Psoas muscle (tissue), 8 donors: ENCODE results near the gene EYS. TPM values are rescaled to one million over a fixed set of nuclear protein-coding genes. Genes with fewer than 3 reads are reported as not detected.
"Not testable (repeated sequence)": the region's sequence is repeated elsewhere in the genome, so short reads cannot be mapped to it uniquely, and the experiment has no call there.

Source experiments
- ATAC-seq, 4 donors: fragments of 200-7000 bp; cut with Tn5 transposase; one replicate each; pipeline ENCODE4 v1.9.1; 2020; ENCODE audit warnings: moderate library complexity in 3 of 4, mild to moderate bottlenecking in 2 of 4
- DNase-seq, 2 donors: peaks; one replicate each; pipeline ENCODE4 v3.0.0-alpha.2; 2020
- H3K27ac ChIP-seq: fragments of 200-600 bp; one replicate; pipeline ENCODE4 v1.8.0; 2022
- H3K27me3 ChIP-seq, 3 donors: fragments of 200-600 bp in 1 of 3; one replicate each; pipeline versions ENCODE4 v1.6.1 to v1.8.0; 2013 to 2022; ENCODE audit warnings: low read length in 2 of 3, mild to moderate bottlenecking in 2 of 3, moderate library complexity in 1 of 3; ENCODE audit not compliant: insufficient read depth in 3 of 3
- H3K36me3 ChIP-seq, 2 donors: fragments of 200-600 bp in 1 of 2; one replicate each; pipeline versions ENCODE4 v1.6.1 to v1.8.0; 2013 to 2022; ENCODE audit warnings: low read depth in 1 of 2, mild to moderate bottlenecking in 1 of 2, moderate library complexity in 1 of 2; ENCODE audit not compliant: insufficient read depth in 1 of 2
- H3K4me1 ChIP-seq: fragments of 200-600 bp; one replicate; pipeline ENCODE4 v1.8.0; 2022
- H3K4me3 ChIP-seq: fragments of 200-600 bp; one replicate; pipeline ENCODE4 v1.8.0; 2022; ENCODE audit warnings: mild to moderate bottlenecking
- H3K9me3 ChIP-seq: fragments of 200-600 bp; one replicate; pipeline ENCODE4 v1.8.0; 2022
- WGBS, 3 donors: extraction: QIAGEN DNeasy Blood & Tissue Kit; methylation state at CpG; one replicate each; pipeline versions ENCODE4 v1.1.6 to v1.1.7; 2013; 5-methylcytosine and 5-hydroxymethylcytosine counted together
- intact Hi-C, 2 donors: fragments of 100-400 bp; cut with DNase I; formaldehyde crosslinking; loops; one replicate each; pipeline versions ENCODE4 v1.11.0 to v1.14.2; 2022
- polyA plus RNA-seq, 3 donors: library from polyadenylated mRNA; stranded (reverse); fragments of 200-250 nt; gene quantifications; one replicate each; pipeline ENCODE4 v1.2.3, GENCODE V29; 2013
- total RNA-seq, 4 donors: library from RNA; stranded (reverse); fragmentation: NEBNext Ultra II Directional in 2 of 4; extraction: Animal tissue kit (Norgen Biotek cat#: 25700) in 2 of 4; gene quantifications; one replicate each; pipeline versions ENCODE4 v1.2.1 to v1.2.4, GENCODE V29; 2021 to 2023
- TF ChIP-seq, protein P1 (sequence below): fragments of 200-600 bp; IDR thresholded peaks from one replicate; pipeline ENCODE4 v1.8.0; 2022; ENCODE audit warnings: antibody characterized with exemption
- donor health status: healthy with polysubstance abuse.
- donor health status: DM: no; HTN: no; CAD: no; lungs with moderate emphysema.
- donor health status: Bipolar disorder and iron deficiency.
- donor health status: healthy.
- donor health status: DM: yes; HTN: yes; CAD: no.
- donor health status: DM: no; HTN: no; CAD: no.
- donor health status: DM: no; HTN: no; CAD: no.
- donor health status: DM: yes; HTN: yes; CAD: no.

Gene EYS
- total and polyA plus RNA-seq, 7 donors = under 0.01 TPM; not detected in 6

DNA sequence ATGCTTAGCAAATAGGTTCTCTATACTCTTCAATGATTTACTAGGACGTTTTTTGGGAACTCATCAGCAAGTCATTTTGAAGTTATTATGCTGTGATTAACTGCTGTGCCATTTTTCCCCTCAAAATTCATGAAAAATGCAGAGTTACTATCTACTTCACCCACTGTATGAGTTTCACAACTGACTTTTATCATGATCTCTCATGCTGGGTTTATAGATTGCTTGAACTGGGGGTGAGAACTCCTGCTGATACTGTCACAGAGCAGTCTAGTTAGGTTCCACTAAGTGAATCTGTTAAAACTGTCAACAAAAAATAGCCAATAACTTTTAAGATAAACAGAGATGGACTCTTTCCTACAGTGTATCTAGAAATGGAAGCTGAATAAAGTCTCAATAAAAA lies 136.7 kb downstream of the EYS start:
- ATAC-seq (no peak), DNase-seq (no peak)
- intact Hi-C loops = no loop called here
- Histone ChIP-seq H3K9me3 (no peaks in the 10 kb centered on the region), H3K4me3 (no peak overlapping the region), H3K27ac (no peak overlapping the region), H3K4me1 (no peaks in the 10 kb centered on the region), H3K27me3 (no peaks in the 10 kb centered on the region), H3K36me3 (no peaks in the 10 kb centered on the region)
- TF ChIP-seq, protein P1, sequence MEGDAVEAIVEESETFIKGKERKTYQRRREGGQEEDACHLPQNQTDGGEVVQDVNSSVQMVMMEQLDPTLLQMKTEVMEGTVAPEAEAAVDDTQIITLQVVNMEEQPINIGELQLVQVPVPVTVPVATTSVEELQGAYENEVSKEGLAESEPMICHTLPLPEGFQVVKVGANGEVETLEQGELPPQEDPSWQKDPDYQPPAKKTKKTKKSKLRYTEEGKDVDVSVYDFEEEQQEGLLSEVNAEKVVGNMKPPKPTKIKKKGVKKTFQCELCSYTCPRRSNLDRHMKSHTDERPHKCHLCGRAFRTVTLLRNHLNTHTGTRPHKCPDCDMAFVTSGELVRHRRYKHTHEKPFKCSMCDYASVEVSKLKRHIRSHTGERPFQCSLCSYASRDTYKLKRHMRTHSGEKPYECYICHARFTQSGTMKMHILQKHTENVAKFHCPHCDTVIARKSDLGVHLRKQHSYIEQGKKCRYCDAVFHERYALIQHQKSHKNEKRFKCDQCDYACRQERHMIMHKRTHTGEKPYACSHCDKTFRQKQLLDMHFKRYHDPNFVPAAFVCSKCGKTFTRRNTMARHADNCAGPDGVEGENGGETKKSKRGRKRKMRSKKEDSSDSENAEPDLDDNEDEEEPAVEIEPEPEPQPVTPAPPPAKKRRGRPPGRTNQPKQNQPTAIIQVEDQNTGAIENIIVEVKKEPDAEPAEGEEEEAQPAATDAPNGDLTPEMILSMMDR = no peak
- 15 to 45% (median 33%) methylated on average over 1 of the region's 1 CpG for WGBS, 3 donors

DNA sequence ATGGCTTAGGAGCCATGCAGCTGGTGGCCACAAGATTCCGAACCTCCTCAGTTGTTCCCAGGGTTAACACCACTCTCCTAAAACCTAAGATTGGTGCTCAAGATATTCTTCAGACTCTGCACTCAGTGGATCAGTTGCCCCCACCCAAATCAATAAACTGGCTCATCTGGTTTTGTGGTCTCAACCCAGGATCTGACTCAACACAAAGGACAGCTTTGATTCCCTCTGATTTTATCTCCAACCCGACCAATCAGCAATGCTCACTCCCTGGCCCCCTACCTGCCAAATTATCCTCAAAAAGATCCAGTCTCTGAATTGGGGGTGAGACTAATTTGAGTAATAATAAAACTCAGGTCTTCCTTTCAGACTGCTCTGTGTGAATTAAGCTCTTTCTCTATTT lies 137.5 kb downstream of the EYS start:
- Histone ChIP-seq H3K4me1 (no peaks in the 10 kb centered on the region), H3K27me3 (no peaks in the 10 kb centered on the region), H3K4me3 (no peak overlapping the region), H3K27ac (no peak overlapping the region), H3K36me3 (no peaks in the 10 kb centered on the region), H3K9me3 (no peaks in the 10 kb centered on the region)
- no peak for ATAC-seq
- TF ChIP-seq, protein P1 = no peak
- 75 to 77% (median 76%) methylated on average over 2 of the region's 2 CpGs for WGBS, 3 donors
- intact Hi-C loops = no loop called here
- no peak for DNase-seq

DNA sequence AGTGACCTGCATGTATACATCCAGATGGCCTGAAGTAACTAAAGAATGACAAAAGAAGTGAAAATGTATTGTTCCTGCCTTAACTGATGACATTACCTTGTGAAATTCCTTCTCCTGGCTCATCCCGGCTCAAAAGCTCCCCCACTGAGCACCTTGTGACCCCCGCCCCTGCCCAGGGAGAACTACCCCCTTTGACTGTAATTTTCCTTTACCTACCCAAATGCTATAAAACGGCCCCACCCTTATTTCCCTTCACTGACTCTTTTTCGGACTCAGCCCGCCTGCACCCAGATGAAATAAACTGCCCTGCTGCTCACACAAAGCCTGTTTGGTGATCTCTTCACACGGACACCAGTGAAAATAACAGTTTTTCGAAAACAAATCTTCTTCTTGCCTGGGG lies 138.0 kb downstream of the EYS start:
- H3K27ac ChIP-seq, H3K9me3 ChIP-seq, H3K36me3 ChIP-seq, H3K4me3 ChIP-seq, H3K4me1 ChIP-seq, H3K27me3 ChIP-seq, ATAC-seq, intact Hi-C loops, DNase-seq: not testable (repeated sequence)
- WGBS, 3 donors = 60 to 67% (median 63%) methylated on average over 7 of the region's 7 CpGs

DNA sequence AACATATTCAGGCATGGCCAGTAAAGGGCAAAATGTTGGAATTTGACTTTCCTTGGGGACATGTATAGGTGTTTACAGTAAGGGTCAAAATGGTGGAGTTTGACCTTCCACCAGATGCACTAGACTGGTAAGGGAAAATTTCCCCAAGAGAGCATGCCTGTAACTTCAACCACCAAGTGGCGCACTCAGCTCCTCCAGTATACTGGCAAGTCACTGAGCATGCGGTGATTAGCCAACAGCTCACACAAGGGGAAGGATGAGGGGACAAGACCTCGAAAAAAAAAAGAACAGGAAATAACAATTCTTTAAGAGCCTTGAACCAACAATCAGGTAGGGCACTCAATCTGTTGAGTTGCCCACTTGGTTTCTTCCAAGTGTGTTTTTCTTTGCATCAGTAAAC lies 140.9 kb downstream of the EYS start:
- intact Hi-C loops = no loop called here
- Histone ChIP-seq H3K4me3 (no peak overlapping the region), H3K27ac (no peak overlapping the region), H3K36me3 (no peaks in the 10 kb centered on the region), H3K9me3 (no peaks in the 10 kb centered on the region), H3K4me1 (no peaks in the 10 kb centered on the region), H3K27me3 (no peaks in the 10 kb centered on the region)
- WGBS, 3 donors = 60 to 94% (median 90%) methylated on average over 3 of the region's 3 CpGs
- TF ChIP-seq, protein P1 = no peak
- DNase-seq = no peak
- ATAC-seq = no peak

DNA sequence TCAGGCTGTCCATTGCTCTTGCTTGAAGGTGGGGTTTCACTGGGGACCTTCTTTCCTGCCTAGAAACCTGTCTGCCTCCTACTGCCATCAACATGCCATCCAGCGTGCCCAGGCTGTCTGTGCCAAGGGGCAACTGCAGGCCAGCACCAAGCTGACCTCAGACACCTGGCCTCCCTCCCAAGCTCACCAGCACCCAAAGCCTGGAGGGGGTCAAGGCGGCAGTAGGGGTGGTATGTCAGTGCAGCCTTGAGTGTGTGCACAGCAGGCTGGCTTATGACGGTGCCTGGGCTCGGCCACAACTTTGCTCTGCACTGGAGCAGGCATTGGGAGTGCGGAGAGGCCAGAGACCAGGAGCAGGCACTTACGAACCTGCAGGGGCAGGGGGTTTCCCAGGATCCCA lies 149.0 kb downstream of the EYS start:
- TF ChIP-seq, protein P1 = no peak
- 83 to 87% (median 85%) methylated on average over 6 of the region's 6 CpGs for WGBS, 3 donors
- intact Hi-C loops = no loop called here
- no peaks in the 10 kb centered on the region for H3K36me3 ChIP-seq
- H3K27ac ChIP-seq = no peak overlapping the region
- H3K9me3 ChIP-seq = no peaks in the 10 kb centered on the region
- H3K27me3 ChIP-seq = no peaks in the 10 kb centered on the region
- H3K4me1 ChIP-seq = no peaks in the 10 kb centered on the region
- H3K4me3 ChIP-seq = no peak overlapping the region
- DNase-seq = no peak
- ATAC-seq = no peak
